Activated CD4-positive, alpha-beta memory T cell treated with anti-CD3 and anti-CD28 coated beads, Interleukin-2, amount 10 ng/mL, durations not matched to agents 7 days and 5 days (primary cell): ENCODE data around the gene ZIM2. TPM values are rescaled to one million over a fixed set of nuclear protein-coding genes. Genes with fewer than 3 reads are reported as not detected.

Experiments
- CTCF ChIA-PET: fragments of 350-600 bp; sonication (Branson Sonifier 250); formaldehyde crosslinking; loops from one replicate; lab custom pipeline; 2021; ENCODE audit warnings: antibody characterized with exemption, inconsistent platforms; lab: Charles Lee
- POLR2A ChIA-PET: fragments of 350-600 bp; sonication (Branson Sonifier 250); formaldehyde crosslinking; loops from one replicate; lab custom pipeline; 2021; ENCODE audit warnings: antibody characterized with exemption; lab: Charles Lee
- DNase-seq: peaks from one replicate; pipeline ENCODE4 v3.0.0-alpha.2; 2020
- H3K27ac Mint-ChIP-seq: one replicate; pipeline ENCODE4 v1.8.0; 2021; ENCODE audit warnings: mild to moderate bottlenecking, mixed read lengths
- H3K27me3 Mint-ChIP-seq: one replicate; pipeline ENCODE4 v1.8.0; 2021; ENCODE audit warnings: mixed read lengths
- H3K36me3 Mint-ChIP-seq: one replicate; pipeline ENCODE4 v1.8.0; 2021; ENCODE audit warnings: low read depth, mixed read lengths
- H3K4me1 Mint-ChIP-seq: one replicate; pipeline ENCODE4 v1.8.0; 2021; ENCODE audit warnings: mixed read lengths
- H3K4me3 Mint-ChIP-seq: one replicate; pipeline ENCODE4 v1.8.0; 2021; ENCODE audit warnings: mild to moderate bottlenecking, mixed read lengths
- H3K9me3 Mint-ChIP-seq: one replicate; pipeline ENCODE4 v1.8.0; 2021; ENCODE audit warnings: mixed read lengths
- total RNA-seq, 2 experiments: library from RNA; stranded (reverse); gene quantifications; one replicate each; pipeline ENCODE4 v1.2.3, GENCODE V29; 2021

The ZIM2 gene
- total RNA-seq, 2 experiments from 2014 or later = not detected

- peaks cover 56% of the 10 kb centered on the region for H3K9me3 Mint-ChIP-seq
- no peak overlapping the region for H3K27ac Mint-ChIP-seq
- H3K36me3 Mint-ChIP-seq = peaks cover 17% of the 10 kb centered on the region
- H3K27me3 Mint-ChIP-seq = peaks cover 2% of the 10 kb centered on the region
- H3K4me1 Mint-ChIP-seq = peaks cover 2% of the 10 kb centered on the region
- DNase-seq = no peak
- no peak overlapping the region for H3K4me3 Mint-ChIP-seq
- CTCF ChIA-PET = no interaction called here
- POLR2A ChIA-PET = no interaction called here
Measured at GRCh38 chr19:56836059-56836458, 4.5 kb downstream of the ZIM2 start.

- POLR2A ChIA-PET = no interaction called here
- peaks cover 54% of the 10 kb centered on the region for H3K9me3 Mint-ChIP-seq
- H3K27me3 Mint-ChIP-seq = no peaks in the 10 kb centered on the region
- H3K27ac Mint-ChIP-seq = no peak overlapping the region
- no peak overlapping the region for H3K4me3 Mint-ChIP-seq
- H3K36me3 Mint-ChIP-seq = peaks cover 13% of the 10 kb centered on the region
- CTCF ChIA-PET = no interaction called here
- no peak for DNase-seq
- no peaks in the 10 kb centered on the region for H3K4me1 Mint-ChIP-seq
Measured at GRCh38 chr19:56835401-56835800, 5.1 kb downstream of the ZIM2 start.

- DNase-seq = no peak
- no peaks in the 10 kb centered on the region for H3K4me1 Mint-ChIP-seq
- H3K4me3 Mint-ChIP-seq = no peak overlapping the region
- H3K27ac Mint-ChIP-seq = no peak overlapping the region
- H3K9me3 Mint-ChIP-seq = peaks cover 60% of the 10 kb centered on the region
- no peaks in the 10 kb centered on the region for H3K27me3 Mint-ChIP-seq
- peaks cover 13% of the 10 kb centered on the region for H3K36me3 Mint-ChIP-seq
- ChIA-PET POLR2A (no interaction called here), CTCF (no interaction called here)
Measured at GRCh38 chr19:56834564-56835375, 5.8 kb downstream of the ZIM2 start.

GRCh38 chr19:56832352-56832928 lies 8.1 kb downstream of the ZIM2 start:
- peaks cover 59% of the 10 kb centered on the region for H3K9me3 Mint-ChIP-seq
- H3K4me1 Mint-ChIP-seq = no peaks in the 10 kb centered on the region
- POLR2A ChIA-PET = no interaction called here
- DNase-seq = no peak
- no peaks in the 10 kb centered on the region for H3K36me3 Mint-ChIP-seq
- CTCF ChIA-PET = no interaction called here
- no peaks in the 10 kb centered on the region for H3K27me3 Mint-ChIP-seq
- H3K4me3 Mint-ChIP-seq = no peak overlapping the region
- no peak overlapping the region for H3K27ac Mint-ChIP-seq

- DNase-seq = no peak
- no peaks in the 10 kb centered on the region for H3K4me1 Mint-ChIP-seq
- H3K4me3 Mint-ChIP-seq = no peak overlapping the region
- no peak overlapping the region for H3K27ac Mint-ChIP-seq
- no peaks in the 10 kb centered on the region for H3K36me3 Mint-ChIP-seq
- CTCF ChIA-PET = no interaction called here
- POLR2A ChIA-PET = no interaction called here
- H3K9me3 Mint-ChIP-seq = peaks cover 58% of the 10 kb centered on the region
- H3K27me3 Mint-ChIP-seq = no peaks in the 10 kb centered on the region
Measured at GRCh38 chr19:56831255-56831654, 9.3 kb downstream of the ZIM2 start.

GRCh38 chr19:56829596-56829995 lies 10.9 kb downstream of the ZIM2 start:
- ChIA-PET POLR2A (no interaction called here), CTCF (no interaction called here)
- peaks cover 56% of the 10 kb centered on the region for H3K9me3 Mint-ChIP-seq
- no peaks in the 10 kb centered on the region for H3K27me3 Mint-ChIP-seq
- H3K4me3 Mint-ChIP-seq = no peak overlapping the region
- H3K27ac Mint-ChIP-seq = no peak overlapping the region
- H3K4me1 Mint-ChIP-seq = no peaks in the 10 kb centered on the region
- DNase-seq = no peak
- no peaks in the 10 kb centered on the region for H3K36me3 Mint-ChIP-seq

GRCh38 chr19:56827708-56828107 lies 12.8 kb downstream of the ZIM2 start:
- Mint-ChIP-seq H3K27ac (no peak overlapping the region), H3K4me1 (no peaks in the 10 kb centered on the region), H3K4me3 (no peak overlapping the region), H3K36me3 (no peaks in the 10 kb centered on the region), H3K9me3 (peaks cover 54% of the 10 kb centered on the region), H3K27me3 (no peaks in the 10 kb centered on the region)
- ChIA-PET CTCF (no interaction called here), POLR2A (no interaction called here)
- DNase-seq = no peak

GRCh38 chr19:56823956-56824355 lies 16.6 kb downstream of the ZIM2 start:
- Mint-ChIP-seq H3K4me1 (no peaks in the 10 kb centered on the region), H3K27me3 (no peaks in the 10 kb centered on the region), H3K9me3 (peaks cover 62% of the 10 kb centered on the region), H3K36me3 (no peaks in the 10 kb centered on the region), H3K4me3 (no peak overlapping the region), H3K27ac (no peak overlapping the region)
- no peak for DNase-seq
- POLR2A ChIA-PET = no interaction called here
- CTCF ChIA-PET = no interaction called here

- Mint-ChIP-seq H3K4me1 (no peaks in the 10 kb centered on the region), H3K4me3 (no peak overlapping the region), H3K27me3 (no peaks in the 10 kb centered on the region), H3K27ac (no peak overlapping the region), H3K36me3 (no peaks in the 10 kb centered on the region), H3K9me3 (peaks cover 63% of the 10 kb centered on the region)
- ChIA-PET CTCF (no interaction called here), POLR2A (no interaction called here)
- DNase-seq = no peak
Measured at GRCh38 chr19:56823417-56823816, 17.1 kb downstream of the ZIM2 start.

GRCh38 chr19:56822755-56823154 lies 17.8 kb downstream of the ZIM2 start:
- Mint-ChIP-seq H3K27me3 (no peaks in the 10 kb centered on the region), H3K9me3 (peaks cover 64% of the 10 kb centered on the region), H3K27ac (no peak overlapping the region), H3K4me3 (no peak overlapping the region), H3K4me1 (no peaks in the 10 kb centered on the region), H3K36me3 (no peaks in the 10 kb centered on the region)
- ChIA-PET POLR2A (no interaction called here), CTCF (no interaction called here)
- DNase-seq = no peak

GRCh38 chr19:56821675-56822074 lies 18.9 kb downstream of the ZIM2 start:
- Mint-ChIP-seq H3K27ac (no peak overlapping the region), H3K9me3 (peaks cover 68% of the 10 kb centered on the region), H3K4me1 (no peaks in the 10 kb centered on the region), H3K27me3 (no peaks in the 10 kb centered on the region), H3K4me3 (no peak overlapping the region), H3K36me3 (no peaks in the 10 kb centered on the region)
- DNase-seq = no peak
- POLR2A ChIA-PET = no interaction called here
- CTCF ChIA-PET = no interaction called here

GRCh38 chr19:56821209-56821608 lies 19.3 kb downstream of the ZIM2 start:
- ChIA-PET CTCF (no interaction called here), POLR2A (no interaction called here)
- H3K36me3 Mint-ChIP-seq = no peaks in the 10 kb centered on the region
- no peaks in the 10 kb centered on the region for H3K4me1 Mint-ChIP-seq
- H3K9me3 Mint-ChIP-seq = peaks cover 70% of the 10 kb centered on the region
- no peak overlapping the region for H3K4me3 Mint-ChIP-seq
- H3K27ac Mint-ChIP-seq = no peak overlapping the region
- no peaks in the 10 kb centered on the region for H3K27me3 Mint-ChIP-seq
- no peak for DNase-seq

GRCh38 chr19:56819166-56819565 lies 21.4 kb downstream of the ZIM2 start:
- Mint-ChIP-seq H3K4me3 (no peak overlapping the region), H3K9me3 (peaks cover 68% of the 10 kb centered on the region)
- POLR2A ChIA-PET = no interaction called here

GRCh38 chr19:56814656-56815055 lies 25.9 kb downstream of the ZIM2 start:
- Mint-ChIP-seq H3K4me1 (no peaks in the 10 kb centered on the region), H3K27me3 (no peaks in the 10 kb centered on the region), H3K9me3 (peaks cover 55% of the 10 kb centered on the region), H3K27ac (no peak overlapping the region), H3K4me3 (no peak overlapping the region), H3K36me3 (no peaks in the 10 kb centered on the region)
- no peak for DNase-seq
- ChIA-PET CTCF (no interaction called here), POLR2A (no interaction called here)

More at GRCh38 chr19:56819166-56819565, 21.4 kb downstream of the ZIM2 start:
- Mint-ChIP-seq H3K36me3 (no peaks in the 10 kb centered on the region), H3K4me1 (no peaks in the 10 kb centered on the region), H3K27me3 (no peaks in the 10 kb centered on the region), H3K27ac (no peak overlapping the region)
- no peak for DNase-seq
- CTCF ChIA-PET = no interaction called here
